ENCODE results near the gene EMID1.

GRCh38 chr22:29163808-29164207, 41.9 kb upstream of the EMID1 start:
- TF ChIP-seq EZH2 (IDR thresholded peaks at IDR 0.05; ENCODE audit: low read length) (no peak), CTCF (optimal IDR thresholded peaks at IDR 0.05 in 1 of 3, IDR thresholded peaks at IDR 0.05 in 1 of 3, conservative IDR thresholded peaks at IDR 0.05 in 1 of 3; ENCODE audit: extremely low read depth in 1 of 3, insufficient read depth in 2 of 3, low read length in 3 of 3) (no peak)

All from keratinocyte (primary cell).